Activated CD4-positive, alpha-beta T cell treated with anti-CD3 and anti-CD28 coated beads for 4 hours (primary cell): ENCODE data around the gene CREB5.

Experiments used
- DNase-seq, 2 donors: peaks; one replicate each; pipeline ENCODE4 v3.0.0-alpha.2; 2020

Gene CREB5

GRCh38 chr7:28440055-28440601, 27.8 kb downstream of the CREB5 start:
- DNase-seq: no peak

- no peak for DNase-seq
Measured at GRCh38 chr7:28442540-28443420, 30.5 kb downstream of the CREB5 start.

- no peak for DNase-seq
Measured at GRCh38 chr7:28446131-28446530, 33.8 kb downstream of the CREB5 start.

GRCh38 chr7:28447071-28447470, 34.8 kb downstream of the CREB5 start:
- DNase-seq: no peak

- no peak for DNase-seq
Measured at GRCh38 chr7:28448708-28449107, 36.4 kb downstream of the CREB5 start.

- no peak for DNase-seq
Measured at GRCh38 chr7:28452681-28453080, 40.4 kb downstream of the CREB5 start.

GRCh38 chr7:28455486-28455885, 43.2 kb downstream of the CREB5 start:
- no peak for DNase-seq

GRCh38 chr7:28456044-28456443, 43.7 kb downstream of the CREB5 start:
- no peak for DNase-seq

- DNase-seq: no peak
Measured at GRCh38 chr7:28458732-28459131, 46.4 kb downstream of the CREB5 start.

- DNase-seq: no peak
Measured at GRCh38 chr7:28459306-28459705, 47.0 kb downstream of the CREB5 start.

GRCh38 chr7:28465697-28466096, 53.4 kb downstream of the CREB5 start:
- DNase-seq: no peak

- DNase-seq: no peak
Measured at GRCh38 chr7:28466341-28466740, 54.0 kb downstream of the CREB5 start.

GRCh38 chr7:28466885-28467284, 54.6 kb downstream of the CREB5 start:
- no peak for DNase-seq

- no peak for DNase-seq
Measured at GRCh38 chr7:28469562-28469961, 57.2 kb downstream of the CREB5 start.

GRCh38 chr7:28470344-28470743, 58.0 kb downstream of the CREB5 start:
- no peak for DNase-seq

- DNase-seq: no peak
Measured at GRCh38 chr7:28472332-28472731, 60.0 kb downstream of the CREB5 start.

- no peak for DNase-seq
Measured at GRCh38 chr7:28473571-28474281, 61.4 kb downstream of the CREB5 start.

- DNase-seq: no peak
Measured at GRCh38 chr7:28474282-28474638, 61.9 kb downstream of the CREB5 start.

- DNase-seq: no peak
Measured at GRCh38 chr7:28474640-28475039, 62.3 kb downstream of the CREB5 start.

- DNase-seq: no peak
Measured at GRCh38 chr7:28477041-28477442, 64.7 kb downstream of the CREB5 start.

GRCh38 chr7:28478656-28479055, 66.3 kb downstream of the CREB5 start:
- DNase-seq: no peak

- no peak for DNase-seq
Measured at GRCh38 chr7:28479507-28479947, 67.2 kb downstream of the CREB5 start.

- no peak for DNase-seq
Measured at GRCh38 chr7:28480595-28480994, 68.3 kb downstream of the CREB5 start.
